ENCODE results near the gene ZFYVE1.

Gene ZFYVE1

GRCh38 chr14:72952171-72952570, 74.7 kb downstream of the ZFYVE1 start:
- intact Hi-C loops (cut with DNase I; ENCODE audit: low total_unique reads), result no loop called here
- TF ChIP-seq CTCF (IDR thresholded peaks at IDR 0.05), result no peak
- Histone ChIP-seq H3K4me1 (no peaks in the 10 kb centered on the region), H3K36me3 (peaks cover 35 to 74% (median 38%) of the 10 kb centered on the region in 3 donors), H3K9me3 (no peaks in the 10 kb centered on the region), H3K27ac (no peak overlapping the region), H3K4me3 (no peak overlapping the region), H3K27me3 (no peaks in the 10 kb centered on the region)
- no peak for DNase-seq

GRCh38 chr14:72948481-72949138, 78.3 kb downstream of the ZFYVE1 start:
- DNase-seq, result peak; percentile 63 to 79

GRCh38 chr14:72947366-72948160, 79.3 kb downstream of the ZFYVE1 start:
- TF ChIP-seq CTCF (IDR thresholded peaks at IDR 0.05), result no peak
- H3K4me3 ChIP-seq, result no peak overlapping the region
- DNase-seq, result no peak
- no peaks in the 10 kb centered on the region for H3K27me3 ChIP-seq
- no peaks in the 10 kb centered on the region for H3K4me1 ChIP-seq
- H3K36me3 ChIP-seq, result peaks cover 35 to 86% (median 47%) of the 10 kb centered on the region in 3 donors
- intact Hi-C loops (cut with DNase I; ENCODE audit: low total_unique reads), result loop anchor here (2.0 kb wide), 1 partner anchor 431 kb away; no protein-coding TSS in a partner anchor
- no peaks in the 10 kb centered on the region for H3K9me3 ChIP-seq
- no peak overlapping the region for H3K27ac ChIP-seq

More at GRCh38 chr14:72948481-72949138, 78.3 kb downstream of the ZFYVE1 start:
- H3K4me3 ChIP-seq, result no peak overlapping the region
- H3K36me3 ChIP-seq, result peaks cover 25 to 76% (median 37%) of the 10 kb centered on the region in 3 donors
- peak; percentile 76 to 89 for TF ChIP-seq CTCF (IDR thresholded peaks at IDR 0.05)
- no peak overlapping the region for H3K27ac ChIP-seq
- H3K4me1 ChIP-seq, result no peaks in the 10 kb centered on the region
- no peaks in the 10 kb centered on the region for H3K27me3 ChIP-seq
- intact Hi-C loops (cut with DNase I; ENCODE audit: low total_unique reads), result loop anchor here (2.0 kb wide), 1 partner anchor 432 kb away; no protein-coding TSS in a partner anchor
- H3K9me3 ChIP-seq, result no peaks in the 10 kb centered on the region

GRCh38 chr14:72946491-72946890, 80.4 kb downstream of the ZFYVE1 start:
- H3K4me1 ChIP-seq, result no peaks in the 10 kb centered on the region
- H3K4me3 ChIP-seq, result no peak overlapping the region
- H3K27me3 ChIP-seq, result no peaks in the 10 kb centered on the region
- no peak overlapping the region for H3K27ac ChIP-seq
- no peak for TF ChIP-seq CTCF (IDR thresholded peaks at IDR 0.05)
- H3K36me3 ChIP-seq, result peaks cover 38 to 87% (median 58%) of the 10 kb centered on the region in 3 donors
- DNase-seq, result no peak
- no peaks in the 10 kb centered on the region for H3K9me3 ChIP-seq
- intact Hi-C loops (cut with DNase I; ENCODE audit: low total_unique reads), result no loop called here

- Histone ChIP-seq H3K9me3 (no peaks in the 10 kb centered on the region), H3K4me3 (no peak overlapping the region), H3K4me1 (no peaks in the 10 kb centered on the region), H3K27ac (no peak overlapping the region), H3K27me3 (no peaks in the 10 kb centered on the region), H3K36me3 (peaks cover 46 to 87% (median 67%) of the 10 kb centered on the region in 3 donors)
- DNase-seq, result no peak
- intact Hi-C loops (cut with DNase I; ENCODE audit: low total_unique reads), result no loop called here
- no peak for TF ChIP-seq CTCF (IDR thresholded peaks at IDR 0.05)
Measured at GRCh38 chr14:72945356-72946027, 81.4 kb downstream of the ZFYVE1 start.

All from tibial artery (tissue), 4 donors.